ENCODE results near the gene ZPR1. TPM values are rescaled to one million over a fixed set of nuclear protein-coding genes. Genes with fewer than 3 reads are reported as not detected.

ZPR1 gene
- total and polyA plus RNA-seq, 2 donors (not counting 1 experiment from before 2014, with no cell fraction given), result 17.9 to 63.1 TPM

GRCh38 chr11:116740741-116741140 lies 47.1 kb downstream of the ZPR1 start:
- intact Hi-C loops (cut with micrococcal nuclease), result no loop called here
- Mint-ChIP-seq H3K4me1 (no peaks in the 10 kb centered on the region), H3K9me3 (ENCODE audit: insufficient read depth) (no peaks in the 10 kb centered on the region), H3K27ac (no peak overlapping the region), H3K4me3 (no peak overlapping the region), H3K27me3 (no peaks in the 10 kb centered on the region)
- no peak overlapping the region for H3K9ac ChIP-seq (ENCODE audit: low read length)
- 57% methylated on average over 3 of the region's 4 CpGs for WGBS (ENCODE audit: insufficient coverage)
- H3K4me1 ChIP-seq (ENCODE audit: control insufficient read depth in 2 of 2, insufficient read depth in 2 of 2, low read length in 2 of 2), result no peaks in the 10 kb centered on the region
- H3K36me3 ChIP-seq (replicated peaks in 1 of 2; ENCODE audit: control extremely low read depth in 1 of 2, control insufficient read depth in 1 of 2, extremely low read depth in 1 of 2, insufficient read depth in 2 of 2, low read length in 1 of 2), result peaks cover 1 to 3% of the 10 kb centered on the region in 2 experiments
- no peak overlapping the region for H3K4me2 ChIP-seq (replicated peaks; ENCODE audit: low read depth, low read length, poor library complexity, severe bottlenecking)
- H3K9me3 ChIP-seq (ENCODE audit: control extremely low read depth in 1 of 3, control insufficient read depth in 2 of 3, insufficient read depth in 1 of 3, low read length in 2 of 3), result no peaks in the 10 kb centered on the region
- H4K20me1 ChIP-seq (ENCODE audit: control insufficient read depth, insufficient read depth, low read length, poor library complexity, severe bottlenecking), result no peaks in the 10 kb centered on the region
- no peak for DNase-seq
- no peaks in the 10 kb centered on the region for H3K79me2 ChIP-seq (ENCODE audit: control insufficient read depth, insufficient read depth, low read length)
- TF ChIP-seq EZH2 (IDR thresholded peaks at IDR 0.05; ENCODE audit: borderline replicate concordance, insufficient read depth, low read depth, low read length, poor library complexity, severe bottlenecking) (no peak), CTCF (IDR thresholded peaks at IDR 0.05) (no peak)
- H3K27ac ChIP-seq (ENCODE audit: low read length in 2 of 2), result no peak overlapping the region
- H3K4me3 ChIP-seq (ENCODE audit: control extremely low read depth in 1 of 5, extremely low read depth in 1 of 5, insufficient read depth in 1 of 5, low read depth in 2 of 5, low read length in 4 of 5), result no peak overlapping the region
- ChIA-PET CTCF (interaction anchor here (0.8 to 1.1 kb wide), 2 partner anchors 8 to 10 kb away, joined by 3 read pairs; no protein-coding TSS in a partner anchor), POLR2A (no interaction called here)
- no peak overlapping the region for H2AFZ ChIP-seq (ENCODE audit: insufficient read depth, low read depth, low read length, poor library complexity, severe bottlenecking)
- ATAC-seq (ENCODE audit: low read depth), result no peak
- H3K27me3 ChIP-seq (replicated peaks in 1 of 4; ENCODE audit: control extremely low read depth in 1 of 4, control insufficient read depth in 3 of 4, insufficient read depth in 4 of 4, low read length in 3 of 4), result no peaks in the 10 kb centered on the region

GRCh38 chr11:116738975-116739374 lies 48.8 kb downstream of the ZPR1 start:
- H4K20me1 ChIP-seq (ENCODE audit: control insufficient read depth, insufficient read depth, low read length, poor library complexity, severe bottlenecking), result no peaks in the 10 kb centered on the region
- Mint-ChIP-seq H3K27me3 (no peaks in the 10 kb centered on the region), H3K27ac (no peak overlapping the region), H3K4me1 (peaks cover 1% of the 10 kb centered on the region), H3K9me3 (ENCODE audit: insufficient read depth) (no peaks in the 10 kb centered on the region), H3K4me3 (no peak overlapping the region)
- H3K36me3 ChIP-seq (replicated peaks in 1 of 2; ENCODE audit: control extremely low read depth in 1 of 2, control insufficient read depth in 1 of 2, extremely low read depth in 1 of 2, insufficient read depth in 2 of 2, low read length in 1 of 2), result peaks cover 0 to 1% of the 10 kb centered on the region in 2 experiments
- ATAC-seq (ENCODE audit: low read depth) (no peak), DNase-seq (no peak)
- TF ChIP-seq CTCF (IDR thresholded peaks at IDR 0.05) (no peak), EZH2 (IDR thresholded peaks at IDR 0.05; ENCODE audit: borderline replicate concordance, insufficient read depth, low read depth, low read length, poor library complexity, severe bottlenecking) (no peak)
- no peaks in the 10 kb centered on the region for H3K79me2 ChIP-seq (ENCODE audit: control insufficient read depth, insufficient read depth, low read length)
- H2AFZ ChIP-seq (ENCODE audit: insufficient read depth, low read depth, low read length, poor library complexity, severe bottlenecking), result no peak overlapping the region
- H3K9ac ChIP-seq (ENCODE audit: low read length), result no peak overlapping the region
- peaks cover 0 to 3% of the 10 kb centered on the region in 2 donors for H3K4me1 ChIP-seq (ENCODE audit: control insufficient read depth in 2 of 2, insufficient read depth in 2 of 2, low read length in 2 of 2)
- intact Hi-C loops (cut with micrococcal nuclease), result no loop called here
- no peaks in the 10 kb centered on the region for H3K27me3 ChIP-seq (replicated peaks in 1 of 4; ENCODE audit: control extremely low read depth in 1 of 4, control insufficient read depth in 3 of 4, insufficient read depth in 4 of 4, low read length in 3 of 4)
- no peaks in the 10 kb centered on the region for H3K9me3 ChIP-seq (ENCODE audit: control extremely low read depth in 1 of 3, control insufficient read depth in 2 of 3, insufficient read depth in 1 of 3, low read length in 2 of 3)
- CTCF ChIA-PET, result interaction anchor here (1.4 kb wide), 1 partner anchor 15 kb away, joined by 3 read pairs; no protein-coding TSS in a partner anchor
- H3K4me2 ChIP-seq (replicated peaks; ENCODE audit: low read depth, low read length, poor library complexity, severe bottlenecking), result no peak overlapping the region
- 90% methylated on average over 2 of the region's 2 CpGs for WGBS (ENCODE audit: insufficient coverage)
- POLR2A ChIA-PET, result no interaction called here
- H3K4me3 ChIP-seq (ENCODE audit: control extremely low read depth in 1 of 5, extremely low read depth in 1 of 5, insufficient read depth in 1 of 5, low read depth in 2 of 5, low read length in 4 of 5), result no peak overlapping the region
- H3K27ac ChIP-seq (ENCODE audit: low read length in 2 of 2), result no peak overlapping the region
